DOHH2 (cell line): Measurements from ENCODE around the gene LAMC1.

Source experiments
- H3F3A ChIP-seq: fragments of 200-600 bp; sonication (generic), shearing (Covaris generic); 2 replicates; pipeline ENCODE4 v1.6.0; 2016; ENCODE audit warnings: antibody characterized with exemption, mild to moderate bottlenecking; ENCODE audit not compliant: control insufficient read depth, insufficient read depth
- H3K27ac ChIP-seq: fragments of 200-600 bp; sonication (generic); 2 replicates; pipeline ENCODE4 v1.5.1; 2014; ENCODE audit warnings: low read depth, mild to moderate bottlenecking, low read length, moderate library complexity
- H3K27me3 ChIP-seq: fragments of 200-600 bp; sonication (generic); 2 replicates; pipeline ENCODE4 v1.6.1; 2014; ENCODE audit warnings: mild to moderate bottlenecking, low read length, mixed read lengths; ENCODE audit not compliant: control insufficient read depth
- H3K36me3 ChIP-seq: fragments of 200-600 bp; sonication (generic); 2 replicates; pipeline ENCODE4 v1.6.1; 2014; ENCODE audit warnings: mild to moderate bottlenecking, low read length, moderate library complexity, mixed read lengths; ENCODE audit not compliant: control insufficient read depth
- H3K4me1 ChIP-seq: fragments of 200-600 bp; sonication (generic); 2 replicates; pipeline ENCODE4 v1.6.1; 2014; ENCODE audit warnings: mild to moderate bottlenecking, low read length, mixed read lengths; ENCODE audit not compliant: control insufficient read depth
- H3K4me2 ChIP-seq: fragments of 200-600 bp; sonication (generic); 2 replicates; pipeline ENCODE4 v1.6.0; 2014; ENCODE audit warnings: mild to moderate bottlenecking, low read length, moderate library complexity
- H3K4me3 ChIP-seq: fragments of 200-600 bp; sonication (generic); 2 replicates; pipeline ENCODE4 v1.5.1; 2014; ENCODE audit warnings: mild to moderate bottlenecking, low read length, mixed read lengths
- H3K79me2 ChIP-seq: fragments of 200-600 bp; sonication (generic); 2 replicates; pipeline ENCODE4 v1.6.1; 2014; ENCODE audit warnings: mild to moderate bottlenecking, low read length, mixed read lengths; ENCODE audit not compliant: control insufficient read depth
- H3K9me2 ChIP-seq: fragments of 200-600 bp; sonication (generic); replicated peaks from 2 replicates; pipeline ENCODE4 v1.6.1; 2014; ENCODE audit warnings: mild to moderate bottlenecking, low read length, mixed read lengths; ENCODE audit not compliant: control insufficient read depth
- H3K9me3 ChIP-seq: fragments of 200-600 bp; sonication (generic); 2 replicates; pipeline ENCODE4 v1.6.1; 2014; ENCODE audit warnings: antibody characterized with exemption, low read length, mixed read lengths; ENCODE audit not compliant: control insufficient read depth, insufficient read depth
- H4K20me1 ChIP-seq: fragments of 200-600 bp; sonication (generic); 2 replicates; pipeline ENCODE4 v1.6.0; 2014; ENCODE audit warnings: low read depth, mild to moderate bottlenecking, antibody characterized with exemption, low read length, moderate library complexity; ENCODE audit not compliant: control insufficient read depth, insufficient read depth
- EZH2phosphoT487 ChIP-seq: fragments of 200-600 bp; sonication (generic); IDR thresholded peaks from 2 replicates; pipeline ENCODE4 v1.6.1; 2017; ENCODE audit warnings: borderline replicate concordance, mild to moderate bottlenecking, antibody characterized with exemption, low read length, moderate library complexity, mixed read lengths
- TF ChIP-seq, protein P1 (sequence below): fragments of 200-600 bp; sonication (generic); IDR thresholded peaks from one replicate; pipeline ENCODE4 v1.5.1; 2014; ENCODE audit warnings: antibody characterized with exemption, mild to moderate bottlenecking, low read depth, low read length; ENCODE audit not compliant: poor library complexity, severe bottlenecking

Gene LAMC1

DNA sequence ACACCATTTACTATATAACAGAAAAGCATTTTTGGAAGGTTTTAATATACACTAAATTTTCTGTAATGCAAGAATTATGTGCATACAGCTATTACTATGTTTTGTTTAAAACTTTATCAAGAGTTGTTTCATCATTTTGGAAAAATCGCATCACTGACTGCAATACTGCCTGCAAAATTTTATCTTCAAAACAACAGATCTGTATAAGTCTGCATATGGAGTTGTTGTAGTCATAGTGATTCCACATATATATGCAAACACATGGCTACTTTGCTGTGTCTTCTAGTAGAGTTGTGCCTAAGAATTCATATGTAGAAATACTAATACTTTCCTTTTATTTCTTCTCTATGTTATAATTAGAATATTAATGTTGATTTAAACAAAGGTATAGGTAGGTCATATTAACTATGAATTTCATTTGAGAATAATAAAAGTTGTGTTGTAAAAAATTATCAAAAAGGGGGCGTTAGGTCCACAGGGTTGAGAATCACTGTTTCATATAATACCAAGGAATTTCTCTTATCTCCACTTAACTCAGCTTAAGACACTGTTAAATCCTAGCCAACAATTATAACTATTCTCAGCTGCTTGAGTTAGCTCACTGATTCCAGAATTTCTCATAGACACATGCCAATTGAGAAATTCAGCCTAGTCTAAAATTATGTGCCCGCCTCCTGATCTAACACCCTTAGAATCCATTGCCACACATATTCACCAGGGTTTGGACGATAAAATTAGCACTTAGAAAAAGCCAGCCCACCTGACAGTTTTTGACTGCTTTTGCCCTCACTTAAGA is 22.9 kb upstream of the LAMC1 start:
- no peak overlapping the region for H3K4me3 ChIP-seq
- peaks cover 31% of the 10 kb centered on the region; the same call in 1 of the 2 replicates for H3K27me3 ChIP-seq
- H3K9me2 ChIP-seq, result no peaks in the 10 kb centered on the region
- H3K79me2 ChIP-seq, result no peaks in the 10 kb centered on the region
- H3K4me1 ChIP-seq, result no peaks in the 10 kb centered on the region
- no peaks in the 10 kb centered on the region for H3K9me3 ChIP-seq
- H3K36me3 ChIP-seq, result no peaks in the 10 kb centered on the region
- no peaks in the 10 kb centered on the region for H3F3A ChIP-seq
- H4K20me1 ChIP-seq, result no peaks in the 10 kb centered on the region
- no peak overlapping the region for H3K27ac ChIP-seq
- TF ChIP-seq, protein P1, sequence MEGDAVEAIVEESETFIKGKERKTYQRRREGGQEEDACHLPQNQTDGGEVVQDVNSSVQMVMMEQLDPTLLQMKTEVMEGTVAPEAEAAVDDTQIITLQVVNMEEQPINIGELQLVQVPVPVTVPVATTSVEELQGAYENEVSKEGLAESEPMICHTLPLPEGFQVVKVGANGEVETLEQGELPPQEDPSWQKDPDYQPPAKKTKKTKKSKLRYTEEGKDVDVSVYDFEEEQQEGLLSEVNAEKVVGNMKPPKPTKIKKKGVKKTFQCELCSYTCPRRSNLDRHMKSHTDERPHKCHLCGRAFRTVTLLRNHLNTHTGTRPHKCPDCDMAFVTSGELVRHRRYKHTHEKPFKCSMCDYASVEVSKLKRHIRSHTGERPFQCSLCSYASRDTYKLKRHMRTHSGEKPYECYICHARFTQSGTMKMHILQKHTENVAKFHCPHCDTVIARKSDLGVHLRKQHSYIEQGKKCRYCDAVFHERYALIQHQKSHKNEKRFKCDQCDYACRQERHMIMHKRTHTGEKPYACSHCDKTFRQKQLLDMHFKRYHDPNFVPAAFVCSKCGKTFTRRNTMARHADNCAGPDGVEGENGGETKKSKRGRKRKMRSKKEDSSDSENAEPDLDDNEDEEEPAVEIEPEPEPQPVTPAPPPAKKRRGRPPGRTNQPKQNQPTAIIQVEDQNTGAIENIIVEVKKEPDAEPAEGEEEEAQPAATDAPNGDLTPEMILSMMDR, result no peak
- no peak for TF ChIP-seq EZH2phosphoT487
- H3K4me2 ChIP-seq, result no peak overlapping the region

DNA sequence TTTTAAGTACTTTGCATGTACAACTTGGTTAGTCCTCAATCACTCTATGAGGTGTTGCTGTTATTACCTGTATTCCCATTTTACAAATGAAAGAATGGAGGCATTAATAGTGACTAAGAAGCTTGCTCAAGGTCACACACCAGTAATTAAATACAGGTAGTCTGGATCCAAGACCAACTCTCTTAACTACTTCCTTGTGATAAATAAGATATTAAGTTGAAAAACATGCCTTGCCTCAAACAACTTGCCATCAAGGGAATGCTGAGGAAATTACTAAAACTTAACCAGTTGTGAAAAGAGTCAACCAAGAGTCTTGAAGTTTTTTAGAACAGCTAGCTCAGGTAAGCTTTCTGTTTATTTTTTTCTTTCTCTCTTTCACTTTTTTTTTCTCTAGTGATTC is 21.0 kb upstream of the LAMC1 start:
- Histone ChIP-seq H3F3A (no peaks in the 10 kb centered on the region), H3K4me2 (no peak overlapping the region), H3K4me1 (no peaks in the 10 kb centered on the region), H3K9me2 (no peaks in the 10 kb centered on the region), H3K36me3 (no peaks in the 10 kb centered on the region), H3K79me2 (no peaks in the 10 kb centered on the region), H3K27me3 (peaks cover 32% of the 10 kb centered on the region), H3K4me3 (no peak overlapping the region), H3K9me3 (no peaks in the 10 kb centered on the region), H4K20me1 (no peaks in the 10 kb centered on the region), H3K27ac (no peak overlapping the region)
- TF ChIP-seq, protein P1, result no peak
- TF ChIP-seq EZH2phosphoT487, result no peak

GRCh38 chr1:183002797-183003196 is 20.4 kb upstream of the LAMC1 start:
- Histone ChIP-seq H3K79me2 (no peaks in the 10 kb centered on the region), H3K9me3 (no peaks in the 10 kb centered on the region), H3K36me3 (no peaks in the 10 kb centered on the region), H3K27me3 (peaks cover 35% of the 10 kb centered on the region), H3K4me3 (no peak overlapping the region), H4K20me1 (no peaks in the 10 kb centered on the region), H3K4me1 (no peaks in the 10 kb centered on the region), H3K9me2 (no peaks in the 10 kb centered on the region), H3K27ac (no peak overlapping the region), H3F3A (no peaks in the 10 kb centered on the region), H3K4me2 (no peak overlapping the region)
- TF ChIP-seq, protein P1, result no peak
- TF ChIP-seq EZH2phosphoT487, result no peak
